Activated CD4-positive, alpha-beta T cell treated with anti-CD3 and anti-CD28 coated beads for 4 hours (primary cell): ENCODE measurements around the gene NTSR1.
A peak's percentile ranks its signal among the peaks of the same experiment; 100 is the strongest.

Source experiments
- DNase-seq, 2 donors: peaks; one replicate each; pipeline ENCODE4 v3.0.0-alpha.2; 2020

Gene NTSR1

GRCh38 chr20:62710221-62710885, 1.7 kb downstream of the NTSR1 start:
- DNase-seq, result no peak

- peak; percentile 23 to 43 for DNase-seq
These were observed 2.5 kb downstream of the NTSR1 start for GRCh38 chr20:62710886-62711702.

- no peak for DNase-seq
These were observed 3.1 kb downstream of the NTSR1 start for GRCh38 chr20:62711703-62712101.

GRCh38 chr20:62712606-62713005, 4.0 kb downstream of the NTSR1 start:
- no peak for DNase-seq

- DNase-seq, result no peak
These were observed 5.4 kb downstream of the NTSR1 start for GRCh38 chr20:62714006-62714405.

GRCh38 chr20:62714799-62715198, 6.2 kb downstream of the NTSR1 start:
- no peak for DNase-seq

GRCh38 chr20:62715201-62715600, 6.6 kb downstream of the NTSR1 start:
- no peak for DNase-seq

- peak; percentile 42 to 49 for DNase-seq
These were observed 7.7 kb downstream of the NTSR1 start for GRCh38 chr20:62716198-62716940.

GRCh38 chr20:62716941-62717310, 8.3 kb downstream of the NTSR1 start:
- DNase-seq, result no peak

- DNase-seq, result no peak
These were observed 9.3 kb downstream of the NTSR1 start for GRCh38 chr20:62717933-62718332.

GRCh38 chr20:62718546-62718945, 9.9 kb downstream of the NTSR1 start:
- no peak for DNase-seq

GRCh38 chr20:62719250-62719935, 10.8 kb downstream of the NTSR1 start:
- DNase-seq, result no peak

- DNase-seq, result no peak
These were observed 13.1 kb downstream of the NTSR1 start for GRCh38 chr20:62721511-62722370.

- no peak for DNase-seq
These were observed 14.0 kb downstream of the NTSR1 start for GRCh38 chr20:62722627-62723026.

GRCh38 chr20:62723351-62723750, 14.7 kb downstream of the NTSR1 start:
- DNase-seq, result no peak

- DNase-seq, result no peak
These were observed 15.3 kb downstream of the NTSR1 start for GRCh38 chr20:62723768-62724450.

- no peak for DNase-seq
These were observed 16.3 kb downstream of the NTSR1 start for GRCh38 chr20:62724692-62725595.

GRCh38 chr20:62725596-62726268, 17.1 kb downstream of the NTSR1 start:
- no peak for DNase-seq

GRCh38 chr20:62726276-62726675, 17.6 kb downstream of the NTSR1 start:
- no peak for DNase-seq
